ENCODE results near the gene SLC6A18.

DNA sequence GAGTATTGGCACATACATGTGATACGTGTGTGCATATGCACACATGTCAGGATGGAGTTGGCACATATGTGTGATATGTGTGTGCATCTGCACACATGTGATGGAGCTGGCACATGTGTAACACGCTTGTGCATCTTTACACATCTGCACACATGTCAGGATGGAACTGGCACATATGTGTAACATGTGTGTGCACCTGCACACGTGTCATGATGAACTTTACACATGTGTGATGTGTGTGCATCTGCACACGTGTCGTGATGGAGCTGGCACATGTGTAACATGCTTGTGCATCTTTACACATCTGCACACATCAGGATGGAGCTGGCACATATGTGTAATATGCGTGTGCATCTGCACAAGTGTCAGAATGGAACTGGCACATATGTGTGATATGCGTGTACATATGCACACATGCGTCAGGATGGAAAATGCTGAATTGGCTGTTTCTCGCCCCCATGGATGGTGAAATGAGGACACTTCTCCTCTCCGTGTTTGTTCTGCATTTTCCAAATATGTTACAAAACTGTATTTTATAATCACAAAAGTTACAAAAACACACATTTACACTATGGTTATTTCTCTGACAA lies 40.0 kb upstream of the SLC6A18 start:
- TF ChIP-seq POLR2A (IDR thresholded peaks at IDR 0.05) (no peak), CTCF (IDR thresholded peaks at IDR 0.05) (no peak), POLR2AphosphoS5 (IDR thresholded peaks at IDR 0.05; ENCODE audit: insufficient read depth in 1 of 2, low read depth in 1 of 2) (no peak)

Data from vagina (tissue), 2 donors.